Gastrocnemius medialis (tissue), 4 donors: ENCODE data around the gene POU5F1.

Experiments
- POLR2A ChIP-seq, 2 donors: fragments of 450-650 bp; IDR thresholded peaks; one replicate each; pipeline ENCODE4 v1.6.1; 2017; ENCODE audit warnings: antibody characterized with exemption in 2 of 2, mild to moderate bottlenecking in 2 of 2, moderate library complexity in 2 of 2
- TF ChIP-seq, protein P1 (sequence below), 5 experiments: fragments of 450-650 bp in 3 of 5; fragments of 200-600 bp in 2 of 5; sonication (generic) in 2 of 5; IDR thresholded peaks in 4 of 5; conservative IDR thresholded peaks in 1 of 5; 1 replicate in 4 of 5; 2 replicates in 1 of 5; pipeline ENCODE4 v1.5.1; 2016 to 2019; ENCODE audit warnings: antibody characterized with exemption in 5 of 5, mild to moderate bottlenecking in 3 of 5, moderate library complexity in 3 of 5

- TF ChIP-seq, protein P1, sequence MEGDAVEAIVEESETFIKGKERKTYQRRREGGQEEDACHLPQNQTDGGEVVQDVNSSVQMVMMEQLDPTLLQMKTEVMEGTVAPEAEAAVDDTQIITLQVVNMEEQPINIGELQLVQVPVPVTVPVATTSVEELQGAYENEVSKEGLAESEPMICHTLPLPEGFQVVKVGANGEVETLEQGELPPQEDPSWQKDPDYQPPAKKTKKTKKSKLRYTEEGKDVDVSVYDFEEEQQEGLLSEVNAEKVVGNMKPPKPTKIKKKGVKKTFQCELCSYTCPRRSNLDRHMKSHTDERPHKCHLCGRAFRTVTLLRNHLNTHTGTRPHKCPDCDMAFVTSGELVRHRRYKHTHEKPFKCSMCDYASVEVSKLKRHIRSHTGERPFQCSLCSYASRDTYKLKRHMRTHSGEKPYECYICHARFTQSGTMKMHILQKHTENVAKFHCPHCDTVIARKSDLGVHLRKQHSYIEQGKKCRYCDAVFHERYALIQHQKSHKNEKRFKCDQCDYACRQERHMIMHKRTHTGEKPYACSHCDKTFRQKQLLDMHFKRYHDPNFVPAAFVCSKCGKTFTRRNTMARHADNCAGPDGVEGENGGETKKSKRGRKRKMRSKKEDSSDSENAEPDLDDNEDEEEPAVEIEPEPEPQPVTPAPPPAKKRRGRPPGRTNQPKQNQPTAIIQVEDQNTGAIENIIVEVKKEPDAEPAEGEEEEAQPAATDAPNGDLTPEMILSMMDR (IDR thresholded peaks at IDR 0.05 in 4 of 5, conservative IDR thresholded peaks at IDR 0.05 in 1 of 5): no peak
- no peak for TF ChIP-seq POLR2A (IDR thresholded peaks at IDR 0.05)
Measured at GRCh38 chr6:31156641-31157040, 13.8 kb downstream of the POU5F1 start.
